ENCODE measurements around the gene SPG7. TPM values are rescaled to one million over a fixed set of nuclear protein-coding genes. Genes with fewer than 3 reads are reported as not detected.
A peak's percentile ranks its signal among the peaks of the same experiment; 100 is the strongest.

Gene SPG7
- total and polyA plus RNA-seq, 12 donors = 69.8 to 145 (median 101) TPM

DNA sequence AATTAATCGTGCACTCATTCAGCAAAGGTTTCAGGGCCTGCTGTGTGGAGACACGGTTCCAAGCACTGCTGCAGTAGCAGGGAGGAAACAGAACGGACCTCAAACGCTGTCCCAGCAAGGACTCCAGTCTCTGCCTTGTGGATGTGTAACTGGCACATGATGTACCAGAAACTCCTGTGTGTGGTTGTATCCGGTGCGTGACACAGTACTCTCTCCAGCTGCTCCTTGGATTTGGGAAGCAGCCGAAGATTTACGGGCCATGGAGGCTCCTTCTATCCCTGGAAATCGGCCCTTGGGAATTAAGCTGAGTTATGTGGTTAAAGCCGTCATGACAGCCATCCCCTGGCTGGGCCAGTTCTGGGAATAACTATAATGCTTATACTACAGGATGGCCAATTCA lies 9.4 kb upstream of the SPG7 start:
- Histone ChIP-seq H3K4me1 (peaks cover 0 to 10% (median 5%) of the 10 kb centered on the region in 9 donors), H3K27me3 (no peaks in the 10 kb centered on the region), H3K9me3 (no peaks in the 10 kb centered on the region), H3K27ac (peak overlapping the region in 1 of 10 donors; percentile 31), H3K4me3 (no peak overlapping the region), H3K36me3 (peaks cover 0 to 13% (median 0%) of the 10 kb centered on the region in 9 donors)
- ATAC-seq = peak in 7 of 8 donors; percentile 41 to 81 (median 58)
- TF ChIP-seq CTCF (IDR thresholded peaks at IDR 0.05) = no peak
- 76 to 85% methylated on average over 10 of the region's 10 CpGs for WGBS, 2 donors
- intact Hi-C loops (cut with DNase I) = no loop called here
- peak in 1 of 2 donors; percentile 60 for DNase-seq

DNA sequence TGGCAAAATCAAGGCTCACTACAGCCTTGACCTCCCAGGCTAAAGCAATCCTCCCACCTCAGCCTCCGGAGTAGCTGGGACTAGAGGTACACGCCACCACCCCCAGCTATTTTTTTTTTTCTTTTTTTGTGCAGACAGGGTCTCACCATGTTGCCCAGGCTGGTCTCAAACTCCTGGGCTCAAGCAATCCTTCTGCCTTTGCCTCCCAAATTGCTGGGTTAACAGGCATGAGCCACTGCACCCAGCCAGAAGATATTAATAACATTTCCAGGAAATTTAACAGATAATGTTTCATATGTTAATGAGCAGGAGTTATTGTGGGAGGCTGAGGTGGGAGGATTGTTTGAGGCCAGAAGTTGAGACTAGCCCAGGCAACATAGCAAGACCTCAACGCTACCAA lies 8.4 kb upstream of the SPG7 start:
- intact Hi-C loops (cut with DNase I) = loop anchor here in 3 of 10 donors (10.0 kb wide), 2 partner anchors 65 to 165 kb away; partner anchors contain the start of gene RPL13 (in 1 of the 3)
- TF ChIP-seq CTCF (IDR thresholded peaks at IDR 0.05) = no peak
- Histone ChIP-seq H3K9me3 (no peaks in the 10 kb centered on the region), H3K36me3 (peaks cover 0 to 10% (median 0%) of the 10 kb centered on the region in 9 donors), H3K4me1 (peaks cover 0 to 16% (median 5%) of the 10 kb centered on the region in 9 donors), H3K27ac (no peak overlapping the region), H3K27me3 (no peaks in the 10 kb centered on the region), H3K4me3 (no peak overlapping the region)
- no peak for DNase-seq
- no peak for ATAC-seq
- WGBS, 2 donors = 84 to 96% methylated on average over 3 of the region's 3 CpGs

GRCh38 chr16:89502081-89502843 lies 5.9 kb upstream of the SPG7 start:
- peaks cover 19 to 37% (median 28%) of the 10 kb centered on the region in 9 donors for H3K4me1 ChIP-seq
- intact Hi-C loops (cut with DNase I) = loop anchor here in 3 of 10 donors (10.0 kb wide), 2 partner anchors 63 to 167 kb away; partner anchors contain the start of gene RPL13 (in 1 of the 3)
- TF ChIP-seq CTCF (IDR thresholded peaks at IDR 0.05) = no peak
- WGBS, 2 donors = 48 to 50% methylated on average over 20 to 21 of the region's 21 CpGs
- H3K36me3 ChIP-seq = peaks cover 0 to 10% (median 0%) of the 10 kb centered on the region in 9 donors
- H3K27me3 ChIP-seq = no peaks in the 10 kb centered on the region
- no peak for ATAC-seq
- no peak overlapping the region for H3K4me3 ChIP-seq
- DNase-seq = no peak
- H3K9me3 ChIP-seq = no peaks in the 10 kb centered on the region
- no peak overlapping the region for H3K27ac ChIP-seq

GRCh38 chr16:89504091-89504490 lies 4.1 kb upstream of the SPG7 start:
- DNase-seq (no peak), ATAC-seq (no peak)
- Histone ChIP-seq H3K27ac (peak overlapping the region in 1 of 10 donors; percentile 99), H3K4me1 (peaks cover 20 to 48% (median 42%) of the 10 kb centered on the region in 9 donors), H3K36me3 (peaks cover 0 to 3% (median 0%) of the 10 kb centered on the region in 9 donors), H3K4me3 (no peak overlapping the region), H3K27me3 (no peaks in the 10 kb centered on the region), H3K9me3 (no peaks in the 10 kb centered on the region)
- TF ChIP-seq CTCF (IDR thresholded peaks at IDR 0.05) = no peak
- intact Hi-C loops (cut with DNase I) = loop anchor here in 3 of 10 donors (10.0 kb wide), 2 partner anchors 61 to 169 kb away; partner anchors contain the start of gene RPL13 (in 1 of the 3)
- WGBS, 2 donors = 67 to 74% methylated on average over 7 of the region's 7 CpGs
